ENCODE data around the gene YTHDF1. TPM values are rescaled to one million over a fixed set of nuclear protein-coding genes. Genes with fewer than 3 reads are reported as not detected.

Gene YTHDF1
- polyA plus RNA-seq, 1 experiment = 22.4 TPM

GRCh38 chr20:63235399-63235983, 19.6 kb upstream of the YTHDF1 start, which contains the start of gene BIRC7:
Gene BIRC7, plus strand, starts transcription at chr20:63235905. Its CDS starts 192 bp downstream, at chr20:63236097.
- no peak within 1 kb of the TSS for H3K4me3 ChIP-seq (ENCODE audit: low read depth, low read length)
- H3K27me3 ChIP-seq (ENCODE audit: control insufficient read depth, insufficient read depth, low read length) = peaks cover 5% of the 10 kb centered on the region
- H3K9me3 ChIP-seq (ENCODE audit: control insufficient read depth, insufficient read depth, low read length) = no peaks in the 10 kb centered on the region; the same call in 1 of the 2 replicates
- ChIA-PET POLR2A (no interaction called here), CTCF (interaction anchor here (0.6 to 6.0 kb wide), 3 partner anchors 12 to 74 kb away, joined by 3 to 45 read pairs (median 4); no protein-coding TSS in a partner anchor)
- no peak within 1 kb of the TSS for H3K27ac ChIP-seq (ENCODE audit: low read depth, low read length)
- no peak for TF ChIP-seq CTCF (IDR thresholded peaks at IDR 0.05; ENCODE audit: low read depth, low read length)
- DNase-seq (ENCODE audit: low read depth, low spot score) = no peak

DNA sequence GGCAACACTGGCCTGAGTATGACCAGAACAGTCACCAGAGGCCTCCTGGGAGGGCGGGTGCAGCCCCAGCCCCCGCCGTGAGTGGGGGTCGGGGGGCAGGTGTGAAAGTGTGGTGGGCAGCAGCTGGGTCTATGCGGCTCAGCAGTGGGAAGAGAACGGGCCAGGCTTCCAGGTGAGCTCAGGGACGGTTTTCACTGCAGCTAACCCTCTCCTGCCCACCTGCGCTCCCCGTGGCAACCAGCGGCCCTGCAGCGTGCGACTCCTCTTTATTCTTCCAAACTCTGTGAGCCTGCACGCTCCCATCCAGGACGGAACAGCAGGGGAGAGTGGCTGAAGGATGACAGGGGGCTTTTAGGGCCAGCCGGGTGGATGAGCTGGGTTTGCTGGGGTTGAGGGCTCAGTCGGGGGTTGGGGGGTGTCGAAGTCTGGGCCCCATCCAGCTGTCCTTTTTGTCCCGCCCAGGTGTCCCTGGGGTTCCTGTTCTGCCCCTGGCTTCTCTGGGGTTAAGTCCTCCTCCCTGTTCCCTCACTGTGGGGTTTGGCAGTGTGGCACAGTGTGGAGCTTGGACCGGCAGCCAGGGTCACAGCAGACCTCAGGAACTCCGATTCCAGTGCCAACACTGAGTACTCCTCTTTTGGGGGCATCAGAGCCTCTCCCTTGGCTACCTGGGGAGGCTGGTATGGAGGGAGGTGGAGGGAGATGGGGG, 18.9 kb upstream of the YTHDF1 start:
- Histone ChIP-seq H3K9me3 (ENCODE audit: control insufficient read depth, insufficient read depth, low read length) (no peaks in the 10 kb centered on the region; the same call in 1 of the 2 replicates), H3K27me3 (ENCODE audit: control insufficient read depth, insufficient read depth, low read length) (peaks cover 3% of the 10 kb centered on the region), H3K27ac (ENCODE audit: low read depth, low read length) (no peak overlapping the region), H3K4me3 (ENCODE audit: low read depth, low read length) (no peak overlapping the region)
- DNase-seq (ENCODE audit: low read depth, low spot score) = no peak
- ChIA-PET POLR2A (no interaction called here), CTCF (interaction anchor here (0.6 to 6.0 kb wide), 4 partner anchors 11 to 74 kb away, joined by 3 to 45 read pairs (median 4); partner anchors contain the start of gene ARFGAP1)
- peak; percentile 52 for TF ChIP-seq CTCF (IDR thresholded peaks at IDR 0.05; ENCODE audit: low read depth, low read length)

- Histone ChIP-seq H3K9me3 (ENCODE audit: control insufficient read depth, insufficient read depth, low read length) (no peaks in the 10 kb centered on the region; the same call in 1 of the 2 replicates), H3K27ac (ENCODE audit: low read depth, low read length) (no peak overlapping the region), H3K27me3 (ENCODE audit: control insufficient read depth, insufficient read depth, low read length) (no peaks in the 10 kb centered on the region), H3K4me3 (ENCODE audit: low read depth, low read length) (no peak overlapping the region)
- POLR2A ChIA-PET = no interaction called here
- no peak for TF ChIP-seq CTCF (IDR thresholded peaks at IDR 0.05; ENCODE audit: low read depth, low read length)
- DNase-seq (ENCODE audit: low read depth, low spot score) = no peak
- CTCF ChIA-PET = interaction anchor here (1.2 to 6.0 kb wide), 2 partner anchors 10 to 19 kb away, joined by 4 to 45 read pairs; no protein-coding TSS in a partner anchor
Observed at GRCh38 chr20:63233924-63234323, 18.0 kb upstream of the YTHDF1 start.

GRCh38 chr20:63233061-63233344, 17.1 kb upstream of the YTHDF1 start:
- TF ChIP-seq CTCF (IDR thresholded peaks at IDR 0.05; ENCODE audit: low read depth, low read length) = no peak
- Histone ChIP-seq H3K27ac (ENCODE audit: low read depth, low read length) (no peak overlapping the region), H3K27me3 (ENCODE audit: control insufficient read depth, insufficient read depth, low read length) (no peaks in the 10 kb centered on the region), H3K9me3 (ENCODE audit: control insufficient read depth, insufficient read depth, low read length) (no peaks in the 10 kb centered on the region; the same call in 1 of the 2 replicates), H3K4me3 (ENCODE audit: low read depth, low read length) (no peak overlapping the region)
- ChIA-PET CTCF (interaction anchor here (1.0 to 6.0 kb wide), 4 partner anchors 9 to 149 kb away, joined by 3 to 45 read pairs (median 4); no protein-coding TSS in a partner anchor), POLR2A (interaction anchor here (1.2 kb wide), 1 partner anchor 9 kb away, joined by 5 read pairs; no protein-coding TSS in a partner anchor)
- DNase-seq (ENCODE audit: low read depth, low spot score) = no peak
